ENCODE data around the gene COMT.

The COMT gene

GRCh38 chr22:19984201-19984753 lies 42.7 kb downstream of the COMT start (continued):
- TF ChIP-seq PRDM2 (tag by site-specific recombination; IDR thresholded peaks at IDR 0.05; ENCODE audit: borderline replicate concordance): no peak
- no peak for TF ChIP-seq ZNF621 (tag by site-specific recombination; IDR thresholded peaks at IDR 0.05)
- TF ChIP-seq IKZF3 (tag by site-specific recombination; IDR thresholded peaks at IDR 0.05): peak; percentile 84
- TF ChIP-seq ZNF175 (tag by site-specific recombination; IDR thresholded peaks at IDR 0.05): no peak
- TF ChIP-seq PRDM10 (tag by site-specific recombination; IDR thresholded peaks at IDR 0.05): peak; percentile 59
- peak; percentile 96 for TF ChIP-seq PATZ1 (tag by site-specific recombination; IDR thresholded peaks at IDR 0.05)
- TF ChIP-seq ZNF837 (tag by site-specific recombination; IDR thresholded peaks at IDR 0.05): no peak
- 0 out of 2 replicates have a peak, but pooled peaks have one; percentile 44 for TF ChIP-seq ZNF184 (tag by site-specific recombination; IDR thresholded peaks at IDR 0.05)
- TF ChIP-seq INSM2 (tag by site-specific recombination; IDR thresholded peaks at IDR 0.05): peak; percentile 76; the same call in 1 of the 2 replicates
- no peak for TF ChIP-seq ZNF266 (tag by site-specific recombination; IDR thresholded peaks at IDR 0.05; ENCODE audit: low read depth)
- TF ChIP-seq KLF1 (tag by site-specific recombination; IDR thresholded peaks at IDR 0.05): peak; percentile 73
- TF ChIP-seq ZIC2 (tag by site-specific recombination; IDR thresholded peaks at IDR 0.05): peak; percentile 98
- TF ChIP-seq ZNF501 (tag by site-specific recombination; IDR thresholded peaks at IDR 0.05): 0 out of 2 replicates have a peak, but pooled peaks have one; percentile 14
- peak; percentile 93 for TF ChIP-seq KLF9 (tag by site-specific recombination; IDR thresholded peaks at IDR 0.05; ENCODE audit: low read depth)
- peak; percentile 29; the same call in 1 of the 2 replicates for TF ChIP-seq ZFP37 (tag by site-specific recombination; IDR thresholded peaks at IDR 0.05)
- TF ChIP-seq ZNF76 (tag by site-specific recombination; IDR thresholded peaks at IDR 0.05; ENCODE audit: borderline replicate concordance, low read depth): peak; percentile 82; the same call in 1 of the 2 replicates
- peak; percentile 52; the same call in 1 of the 2 replicates for TF ChIP-seq WT1 (tag by site-specific recombination; IDR thresholded peaks at IDR 0.05)
- 0 out of 2 replicates have a peak, but pooled peaks have one; percentile 66 for TF ChIP-seq ZSCAN18 (tag by site-specific recombination; IDR thresholded peaks at IDR 0.05)
- peak; percentile 99 for TF ChIP-seq ZEB2 (tag by site-specific recombination; IDR thresholded peaks at IDR 0.05)
- peak; percentile 26 for TF ChIP-seq ZBTB26 (tag by site-specific recombination; optimal IDR thresholded peaks at IDR 0.05)
- peak; percentile 49 for TF ChIP-seq ZBTB20 (tag by site-specific recombination; IDR thresholded peaks at IDR 0.05)
- peak; percentile 71 for TF ChIP-seq ZNF366 (tag by site-specific recombination; conservative IDR thresholded peaks at IDR 0.05)
